Measurements from ENCODE around the gene WRNIP1. TPM values are rescaled to one million over a fixed set of nuclear protein-coding genes. Genes with fewer than 3 reads are reported as not detected.

The WRNIP1 gene
- total and polyA plus RNA-seq, 10 of the 15 experiments (the other 5 are each of a cell fraction or from before 2014, with no cell fraction given), result 9.3 to 30.5 (median 24.3) TPM

GRCh38 chr6:2828629-2829028, 63.4 kb downstream of the WRNIP1 start:
- H3K9me3 ChIP-seq (replicated peaks; ENCODE audit: control insufficient read depth, insufficient read depth, low read length), result no peaks in the 10 kb centered on the region
- no peak overlapping the region for H3K9ac ChIP-seq (ENCODE audit: control insufficient read depth, insufficient read depth, low read length)
- H3K4me3 ChIP-seq, result no peak overlapping the region
- no peak overlapping the region for H3K4me2 ChIP-seq (ENCODE audit: control insufficient read depth, insufficient read depth)
- no TSS peak for BruUV-seq (replicated peaks)
- FAIRE-seq (no peak), DNase-seq (ENCODE audit: low read depth, low spot score) (no peak), ATAC-seq (no peak)
- intact Hi-C loops (cut with micrococcal nuclease; ENCODE audit: unreplicated experiment), result no loop called here
- ChIA-PET SMC1A (ENCODE audit: uncharacterized antibody, unreplicated experiment) (interaction anchor here (0.6 to 1.1 kb wide), 3 partner anchors 13 to 545 kb away, joined by 3 read pairs; partner anchors contain the start of gene SERPINB1), CTCF (interaction anchor here (0.9 to 1.8 kb wide), 3 partner anchors 37 to 103 kb away, joined by 3 to 4 read pairs (median 3); no protein-coding TSS in a partner anchor), RAD21 (ENCODE audit: unreplicated experiment) (no interaction called here), POLR2A (no interaction called here)
- H3K27me3 ChIP-seq (replicated peaks in 1 of 2; ENCODE audit: control insufficient read depth in 2 of 2, insufficient read depth in 2 of 2, low read length in 1 of 2), result peaks cover 0 to 2% of the 10 kb centered on the region in 2 experiments; a peak in 2 of 4 replicates
- H2AFZ ChIP-seq (ENCODE audit: control insufficient read depth, low read depth, low read length), result no peak overlapping the region
- H3K27ac ChIP-seq (ENCODE audit: control insufficient read depth, insufficient read depth), result no peak overlapping the region
- 44% methylated on average over 4 of the region's 4 CpGs for WGBS (ENCODE audit: insufficient coverage, insufficient replicate concordance, low lambda C conversion rate, missing lambda C conversion rate)
- no peaks in the 10 kb centered on the region for H3K36me3 ChIP-seq (ENCODE audit: control insufficient read depth in 2 of 2, insufficient read depth in 2 of 2, low read length in 1 of 2)
- no peaks in the 10 kb centered on the region for H3K79me2 ChIP-seq (ENCODE audit: control insufficient read depth, insufficient read depth, low read length)
- no peaks in the 10 kb centered on the region for H4K20me1 ChIP-seq (ENCODE audit: control insufficient read depth, insufficient read depth)
- no peaks in the 10 kb centered on the region for H3K4me1 ChIP-seq (ENCODE audit: control insufficient read depth, insufficient read depth, low read length)
- in situ Hi-C loops (cut with MboI), result no loop called here
- TF ChIP-seq ATF2 (IDR thresholded peaks at IDR 0.05; ENCODE audit: low read length) (no peak), SMC3 (IDR thresholded peaks at IDR 0.05; ENCODE audit: borderline replicate concordance, low read length) (no peak), YY1 (IDR thresholded peaks at IDR 0.05; ENCODE audit: low read depth, low read length) (no peak), TCF12 (IDR thresholded peaks at IDR 0.05; ENCODE audit: low read depth, low read length) (no peak), NFXL1 (IDR thresholded peaks at IDR 0.05; ENCODE audit: borderline replicate concordance) (no peak), ZNF274 (IDR thresholded peaks at IDR 0.05; ENCODE audit: insufficient read depth, insufficient read length) (no peak), GATAD2B (conservative IDR thresholded peaks at IDR 0.05; ENCODE audit: low read depth) (no peak), ELK1 (IDR thresholded peaks at IDR 0.05; ENCODE audit: low read depth, low read length) (no peak), EGR1 (IDR thresholded peaks at IDR 0.05; ENCODE audit: borderline replicate concordance in 1 of 2, low read depth in 2 of 2, low read length in 2 of 2) (no peak), SMAD1 (IDR thresholded peaks at IDR 0.05; ENCODE audit: low read depth, partially characterized antibody) (no peak), MEF2A (IDR thresholded peaks at IDR 0.05; ENCODE audit: insufficient read depth, low read depth, low read length) (no peak), ZBTB33 (IDR thresholded peaks at IDR 0.05) (no peak), PBX3 (IDR thresholded peaks at IDR 0.05; ENCODE audit: insufficient replicate concordance, low read depth, low read length) (no peak)

Data from GM12878 (cell line).